ENCODE results near the gene RIPPLY3.

DNA sequence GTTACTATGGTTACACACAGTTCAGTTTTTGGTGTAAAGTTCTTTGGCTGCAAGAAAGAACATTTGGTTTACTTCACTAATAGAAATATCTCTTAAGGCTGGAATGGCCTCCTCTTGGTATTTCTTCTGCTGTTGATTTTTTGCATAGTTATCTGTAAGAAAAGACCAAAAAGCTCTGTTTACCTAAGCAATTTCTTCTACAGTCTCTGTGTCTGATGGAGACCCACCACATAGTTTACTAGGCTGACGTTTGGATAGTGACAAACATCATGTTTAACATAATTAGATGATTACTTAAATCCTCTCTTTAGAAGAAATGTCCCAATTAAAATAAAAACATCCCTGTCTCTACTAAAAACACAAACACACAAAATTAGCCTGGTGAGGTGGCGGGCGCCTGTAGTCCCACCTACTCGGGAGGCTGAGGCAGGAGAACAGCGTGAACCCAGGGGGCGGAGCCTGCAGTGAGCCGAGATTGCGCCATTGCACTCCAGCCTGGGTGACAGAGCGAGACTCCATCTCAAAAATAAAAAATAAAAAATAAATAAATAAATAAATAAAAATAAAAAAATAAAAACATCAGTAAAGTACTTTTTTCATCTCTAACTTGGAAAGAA is 59.2 kb downstream of the RIPPLY3 start:
- TF ChIP-seq, protein P1, sequence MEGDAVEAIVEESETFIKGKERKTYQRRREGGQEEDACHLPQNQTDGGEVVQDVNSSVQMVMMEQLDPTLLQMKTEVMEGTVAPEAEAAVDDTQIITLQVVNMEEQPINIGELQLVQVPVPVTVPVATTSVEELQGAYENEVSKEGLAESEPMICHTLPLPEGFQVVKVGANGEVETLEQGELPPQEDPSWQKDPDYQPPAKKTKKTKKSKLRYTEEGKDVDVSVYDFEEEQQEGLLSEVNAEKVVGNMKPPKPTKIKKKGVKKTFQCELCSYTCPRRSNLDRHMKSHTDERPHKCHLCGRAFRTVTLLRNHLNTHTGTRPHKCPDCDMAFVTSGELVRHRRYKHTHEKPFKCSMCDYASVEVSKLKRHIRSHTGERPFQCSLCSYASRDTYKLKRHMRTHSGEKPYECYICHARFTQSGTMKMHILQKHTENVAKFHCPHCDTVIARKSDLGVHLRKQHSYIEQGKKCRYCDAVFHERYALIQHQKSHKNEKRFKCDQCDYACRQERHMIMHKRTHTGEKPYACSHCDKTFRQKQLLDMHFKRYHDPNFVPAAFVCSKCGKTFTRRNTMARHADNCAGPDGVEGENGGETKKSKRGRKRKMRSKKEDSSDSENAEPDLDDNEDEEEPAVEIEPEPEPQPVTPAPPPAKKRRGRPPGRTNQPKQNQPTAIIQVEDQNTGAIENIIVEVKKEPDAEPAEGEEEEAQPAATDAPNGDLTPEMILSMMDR (conservative IDR thresholded peaks at IDR 0.05), result no peak
- no peak for TF ChIP-seq ZFX (IDR thresholded peaks at IDR 0.05)

All from C4-2B (cell line).